ENCODE measurements around the gene GOLGA8K.
"Not testable (repeated sequence)": the region's sequence is repeated elsewhere in the genome, so short reads cannot be mapped to it uniquely, and the experiment has no call there.

DNA sequence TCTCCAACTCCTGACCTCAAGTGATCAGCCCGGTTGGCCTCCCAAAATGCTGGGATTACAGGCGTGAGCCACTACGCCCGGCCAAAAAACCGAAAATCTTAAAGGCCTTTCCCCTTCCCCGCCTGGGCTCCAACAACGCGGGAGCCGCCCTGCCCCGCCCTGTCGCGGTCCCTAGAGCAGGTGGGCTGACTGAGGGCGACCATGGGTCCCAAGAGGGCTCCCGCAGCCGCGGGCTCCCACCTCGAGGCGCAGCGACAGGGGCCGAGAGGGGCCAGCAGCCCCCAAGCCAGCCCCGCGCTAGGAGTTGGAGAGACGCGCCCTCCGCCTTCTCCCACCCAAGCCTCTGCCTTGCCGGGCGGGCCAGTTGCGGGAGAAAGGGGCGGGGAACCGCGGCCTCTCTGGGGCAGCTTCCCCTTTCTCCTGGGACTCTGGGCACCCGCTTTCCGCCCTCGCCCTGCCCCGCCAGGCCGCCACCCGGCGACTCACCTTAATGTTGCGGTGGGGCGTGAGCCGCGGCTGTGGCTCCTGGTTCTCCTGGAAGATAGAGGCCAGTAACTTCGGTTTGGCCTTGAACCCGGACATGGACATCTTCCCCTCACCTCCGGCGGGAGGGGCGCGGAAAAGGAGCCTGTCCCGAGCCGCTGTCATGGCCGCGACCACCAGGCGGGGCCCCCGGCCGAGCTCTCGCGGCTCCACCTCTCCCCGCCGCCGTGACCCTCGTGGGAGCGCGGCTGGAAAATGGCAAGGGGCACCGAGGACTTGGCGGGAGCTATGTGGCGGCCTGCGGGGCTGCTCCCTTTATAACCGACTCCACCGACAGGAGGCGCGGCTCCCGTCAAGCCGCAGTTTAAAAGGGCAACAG is 31.2 kb upstream of the GOLGA8K start:
- TF ChIP-seq, protein P1, sequence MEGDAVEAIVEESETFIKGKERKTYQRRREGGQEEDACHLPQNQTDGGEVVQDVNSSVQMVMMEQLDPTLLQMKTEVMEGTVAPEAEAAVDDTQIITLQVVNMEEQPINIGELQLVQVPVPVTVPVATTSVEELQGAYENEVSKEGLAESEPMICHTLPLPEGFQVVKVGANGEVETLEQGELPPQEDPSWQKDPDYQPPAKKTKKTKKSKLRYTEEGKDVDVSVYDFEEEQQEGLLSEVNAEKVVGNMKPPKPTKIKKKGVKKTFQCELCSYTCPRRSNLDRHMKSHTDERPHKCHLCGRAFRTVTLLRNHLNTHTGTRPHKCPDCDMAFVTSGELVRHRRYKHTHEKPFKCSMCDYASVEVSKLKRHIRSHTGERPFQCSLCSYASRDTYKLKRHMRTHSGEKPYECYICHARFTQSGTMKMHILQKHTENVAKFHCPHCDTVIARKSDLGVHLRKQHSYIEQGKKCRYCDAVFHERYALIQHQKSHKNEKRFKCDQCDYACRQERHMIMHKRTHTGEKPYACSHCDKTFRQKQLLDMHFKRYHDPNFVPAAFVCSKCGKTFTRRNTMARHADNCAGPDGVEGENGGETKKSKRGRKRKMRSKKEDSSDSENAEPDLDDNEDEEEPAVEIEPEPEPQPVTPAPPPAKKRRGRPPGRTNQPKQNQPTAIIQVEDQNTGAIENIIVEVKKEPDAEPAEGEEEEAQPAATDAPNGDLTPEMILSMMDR (conservative IDR thresholded peaks at IDR 0.05 in 1 of 2, IDR thresholded peaks at IDR 0.05 in 1 of 2; ENCODE audit: low read depth in 1 of 2, low read length in 2 of 2) = not testable (repeated sequence)
- TF ChIP-seq EZH2 (IDR thresholded peaks at IDR 0.05; ENCODE audit: low read length, missing control alignments) = not testable (repeated sequence)
